Retinal pigment epithelial cell (primary cell): Measurements from ENCODE around the gene IER3.

Experiments
- DNase-seq: peaks from one replicate; pipeline ENCODE4 v3.0.0-alpha.2; 2010; ENCODE audit warnings: low read depth
- H3K4me3 ChIP-seq: 2 replicates; pipeline ENCODE4 v1.5.1; 2011; ENCODE audit warnings: mild to moderate bottlenecking, low read length, control low read depth, moderate library complexity
- CTCF ChIP-seq: conservative IDR thresholded peaks from 2 replicates; pipeline ENCODE4 v1.5.1; 2011; ENCODE audit warnings: low read depth, low read length, control low read depth, inconsistent platforms

The IER3 gene

DNA sequence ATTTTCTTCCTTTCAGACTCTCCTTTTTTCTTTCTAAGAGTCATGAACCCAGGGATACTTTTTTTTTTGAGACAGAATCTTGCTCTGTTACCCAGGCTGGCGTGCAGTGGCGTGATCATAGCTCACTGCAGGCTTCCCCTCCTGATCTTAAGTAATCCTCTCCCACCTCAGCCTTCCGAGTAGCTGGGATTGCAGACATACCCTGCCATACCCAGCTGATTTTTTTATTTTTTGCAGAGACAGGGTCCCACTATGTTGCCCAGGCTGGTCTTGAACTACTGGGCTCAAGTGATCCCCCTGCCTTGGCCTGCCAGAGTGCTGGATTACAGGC, 32.8 kb upstream of the IER3 start:
- H3K4me3 ChIP-seq: no peak overlapping the region
- no peak for TF ChIP-seq CTCF

DNA sequence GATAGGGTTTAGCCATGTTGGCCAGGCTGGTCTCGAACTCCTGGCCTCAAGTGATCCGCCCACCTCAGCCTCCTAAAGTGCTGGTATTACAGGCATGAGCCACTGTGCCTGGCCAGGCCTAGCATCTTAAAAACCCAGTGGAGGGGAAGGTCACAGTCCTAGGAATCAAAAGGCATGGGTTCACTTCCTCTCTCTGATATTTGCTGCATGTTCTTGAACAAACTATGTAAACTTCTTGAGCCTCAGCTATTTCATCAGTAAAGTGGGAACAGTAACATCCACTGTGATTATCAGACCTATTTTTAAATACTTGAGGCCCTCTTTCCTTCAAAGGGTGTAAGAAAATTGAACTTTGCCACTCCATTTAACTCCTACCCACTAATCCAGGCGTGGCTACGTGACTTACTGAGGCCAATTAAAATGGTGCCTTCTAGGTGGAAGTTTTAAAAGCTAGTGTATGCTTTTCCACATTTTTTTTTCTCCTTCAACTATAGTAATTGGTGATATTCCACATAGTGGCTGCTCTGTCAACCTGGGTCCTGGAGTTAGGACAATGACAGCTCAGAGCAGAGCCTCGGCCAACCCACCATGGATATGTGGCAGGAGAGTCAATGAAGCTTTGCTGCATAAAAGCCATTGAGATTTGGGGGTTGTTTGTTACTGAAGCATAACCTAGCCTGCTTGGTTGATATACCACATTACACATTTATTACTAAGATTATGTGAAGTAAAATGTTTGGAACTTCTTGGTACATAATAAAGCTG, 32.2 kb upstream of the IER3 start:
- TF ChIP-seq CTCF: no peak
- no peak overlapping the region for H3K4me3 ChIP-seq
- DNase-seq: no peak

More for the DNA sequence above, 32.8 kb upstream of the IER3 start:
- DNase-seq: no peak

DNA sequence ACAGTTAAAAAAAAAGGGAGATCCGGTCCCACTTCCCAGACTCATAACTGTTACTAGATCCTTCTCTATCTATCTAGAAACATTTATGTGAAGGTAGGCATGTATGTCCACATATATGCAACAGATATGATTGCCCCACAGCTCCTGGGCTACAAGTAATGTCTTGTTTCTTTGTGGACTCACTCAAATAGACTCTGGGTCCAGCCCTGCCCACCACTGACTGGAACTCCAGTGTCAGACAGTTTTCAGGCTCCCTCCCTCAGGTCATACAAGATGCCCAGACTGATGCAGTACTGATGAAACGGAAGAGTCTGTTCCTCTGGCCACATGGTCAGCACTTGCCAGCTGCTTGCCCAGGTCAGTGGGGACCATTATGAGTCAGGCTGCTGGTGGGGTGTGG, 30.8 kb upstream of the IER3 start:
- DNase-seq: no peak
- no peak overlapping the region for H3K4me3 ChIP-seq
- no peak for TF ChIP-seq CTCF

DNA sequence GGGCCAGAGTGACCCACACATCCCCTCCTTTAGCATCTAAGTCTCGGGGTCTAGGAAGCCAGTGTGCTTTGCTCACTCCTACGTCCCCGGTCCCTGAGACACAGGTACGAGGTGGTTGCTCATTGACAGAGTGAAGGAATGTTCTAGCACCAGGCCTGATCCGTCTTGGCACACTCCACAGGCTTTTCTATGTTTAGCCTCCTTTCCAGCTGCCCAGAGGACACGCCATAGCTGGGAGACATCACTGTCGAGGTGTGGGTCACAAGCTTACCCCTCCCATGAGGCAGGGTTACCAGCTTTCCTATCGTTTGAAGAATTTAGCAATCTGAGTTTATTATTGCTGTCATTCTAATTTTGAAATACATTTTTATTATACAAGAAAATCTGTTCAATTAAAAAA, 30.4 kb upstream of the IER3 start:
- no peak for DNase-seq
- H3K4me3 ChIP-seq: no peak overlapping the region
- no peak for TF ChIP-seq CTCF

- no peak for TF ChIP-seq CTCF
- no peak for DNase-seq
- H3K4me3 ChIP-seq: no peak overlapping the region
These were observed 26.2 kb upstream of the IER3 start for GRCh38 chr6:30770592-30770991.

DNA sequence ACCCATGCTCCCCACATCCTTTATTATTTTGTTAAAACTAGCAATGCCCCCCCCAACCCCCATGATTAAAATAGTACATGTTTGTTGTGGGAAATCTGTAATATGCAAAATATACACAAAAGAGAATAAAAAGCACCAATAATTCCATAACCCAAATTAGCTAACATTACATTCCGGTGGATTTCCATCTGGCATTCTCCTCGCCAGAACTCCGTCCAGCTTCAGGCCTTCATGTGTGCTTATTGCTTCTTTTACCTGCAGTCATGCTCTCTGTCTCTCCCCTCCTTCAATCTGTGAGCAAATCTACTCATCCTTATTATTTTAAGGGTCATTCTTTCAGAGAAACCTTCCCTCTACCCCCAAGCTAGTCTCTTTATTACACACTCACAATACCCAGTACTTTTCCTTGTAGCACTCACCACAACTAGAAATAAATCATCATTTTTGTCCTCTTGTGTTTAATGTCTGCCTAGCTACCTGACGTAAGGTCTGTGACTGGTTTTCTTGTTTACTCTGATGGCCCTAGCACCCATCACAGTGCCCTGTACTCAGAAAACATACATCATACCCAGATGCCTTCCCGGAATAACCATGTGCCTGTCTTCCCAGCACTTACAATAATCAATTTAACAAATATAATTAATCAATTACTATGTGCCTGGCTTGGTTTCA, 25.6 kb upstream of the IER3 start:
- H3K4me3 ChIP-seq: no peak overlapping the region
- TF ChIP-seq CTCF: no peak
- DNase-seq: no peak

DNA sequence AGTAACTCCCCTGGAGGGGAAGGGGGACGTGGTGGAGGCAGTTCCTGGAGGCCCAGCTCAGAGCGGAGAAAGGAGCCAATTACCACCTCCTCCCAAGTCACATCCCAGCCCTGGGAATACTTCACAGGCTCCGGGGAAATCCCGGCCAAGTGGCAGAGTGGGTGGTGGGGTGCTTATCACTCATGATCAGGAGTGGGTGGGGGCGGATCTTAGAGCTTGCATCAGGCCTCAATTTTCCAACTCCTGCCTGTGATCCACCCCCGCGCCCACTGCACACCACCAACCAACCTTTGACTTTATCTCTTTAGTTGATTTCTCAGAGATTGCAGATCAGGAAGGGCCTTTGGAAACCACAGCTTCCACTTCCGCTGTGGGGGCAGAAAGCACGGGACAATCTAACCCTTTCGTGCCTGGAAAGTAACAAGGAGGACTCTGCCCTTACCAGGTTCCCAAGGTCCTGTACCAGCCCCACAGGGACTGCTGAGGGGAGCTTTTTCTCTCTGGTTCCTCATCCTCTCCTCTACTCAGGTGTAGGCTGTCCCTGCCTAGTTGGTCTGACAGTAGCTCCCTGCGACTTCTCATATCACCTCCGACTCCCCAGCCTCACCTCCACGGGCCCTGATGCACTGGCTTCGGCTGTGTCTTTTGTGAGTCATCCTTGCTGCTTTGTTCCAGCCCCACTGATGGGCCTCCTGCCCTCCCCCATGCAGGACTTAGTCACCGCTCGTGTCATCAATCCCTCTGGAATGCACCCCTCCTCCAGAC, 24.9 kb upstream of the IER3 start:
- H3K4me3 ChIP-seq: peak overlapping the region; percentile 16
- TF ChIP-seq CTCF: no peak
- DNase-seq: peak; percentile 84
